HG03439 (cell line): ENCODE measurements around the gene UQCC5.
A peak's percentile ranks its signal among the peaks of the same experiment; 100 is the strongest.

Experiments used
- ATAC-seq: cut with Tn5 transposase; IDR thresholded peaks from one replicate; pipeline ENCODE4 v1.9.1; 2021; ENCODE audit warnings: mild to moderate bottlenecking, moderate library complexity; ENCODE audit not compliant: unreplicated experiment

The UQCC5 gene, protein sequence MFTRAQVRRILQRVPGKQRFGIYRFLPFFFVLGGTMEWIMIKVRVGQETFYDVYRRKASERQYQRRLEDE

DNA sequence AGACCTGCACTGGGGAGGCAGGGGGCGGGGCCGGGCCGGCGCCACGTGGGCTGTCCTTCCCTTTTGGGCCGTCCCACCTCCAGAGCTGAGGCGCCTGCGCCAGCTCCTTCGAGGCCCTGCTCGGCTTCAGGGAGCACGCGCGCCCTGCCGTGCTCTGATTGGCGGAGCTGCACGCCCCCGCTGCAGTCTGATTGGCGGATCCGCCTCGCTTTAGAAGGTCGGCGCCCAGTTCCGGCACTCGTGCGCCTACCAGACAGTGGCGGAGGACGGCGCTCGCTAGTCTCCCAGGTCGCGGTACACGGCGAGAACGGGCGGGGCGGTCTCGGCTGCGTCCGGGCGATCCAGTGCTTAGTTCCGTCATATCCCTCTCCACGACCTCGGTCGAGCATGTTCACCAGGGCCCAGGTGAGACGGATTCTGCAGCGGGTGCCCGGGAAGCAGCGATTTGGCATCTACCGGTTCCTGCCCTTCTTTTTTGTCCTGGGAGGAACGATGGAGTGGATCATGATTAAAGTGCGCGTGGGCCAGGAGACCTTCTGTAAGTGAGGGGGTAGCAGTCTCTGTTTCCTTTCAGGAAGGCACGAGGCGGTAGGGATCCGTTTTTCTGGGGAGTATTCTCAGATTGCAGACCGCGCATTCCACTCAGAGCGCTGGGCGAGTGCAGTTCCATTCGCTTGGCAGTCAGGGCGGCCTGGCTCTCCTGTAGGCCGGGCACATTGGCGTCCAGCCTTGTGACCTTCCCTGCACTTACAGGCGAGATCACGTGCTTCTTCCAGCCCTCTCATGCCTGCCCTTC, at the start of gene UQCC5:
TSS of gene UQCC5 (plus strand) at position 237 of the 796 bp plus-strand sequence. CDS start at position 388, 151 bp downstream.
- peak; percentile 85 for ATAC-seq

DNA sequence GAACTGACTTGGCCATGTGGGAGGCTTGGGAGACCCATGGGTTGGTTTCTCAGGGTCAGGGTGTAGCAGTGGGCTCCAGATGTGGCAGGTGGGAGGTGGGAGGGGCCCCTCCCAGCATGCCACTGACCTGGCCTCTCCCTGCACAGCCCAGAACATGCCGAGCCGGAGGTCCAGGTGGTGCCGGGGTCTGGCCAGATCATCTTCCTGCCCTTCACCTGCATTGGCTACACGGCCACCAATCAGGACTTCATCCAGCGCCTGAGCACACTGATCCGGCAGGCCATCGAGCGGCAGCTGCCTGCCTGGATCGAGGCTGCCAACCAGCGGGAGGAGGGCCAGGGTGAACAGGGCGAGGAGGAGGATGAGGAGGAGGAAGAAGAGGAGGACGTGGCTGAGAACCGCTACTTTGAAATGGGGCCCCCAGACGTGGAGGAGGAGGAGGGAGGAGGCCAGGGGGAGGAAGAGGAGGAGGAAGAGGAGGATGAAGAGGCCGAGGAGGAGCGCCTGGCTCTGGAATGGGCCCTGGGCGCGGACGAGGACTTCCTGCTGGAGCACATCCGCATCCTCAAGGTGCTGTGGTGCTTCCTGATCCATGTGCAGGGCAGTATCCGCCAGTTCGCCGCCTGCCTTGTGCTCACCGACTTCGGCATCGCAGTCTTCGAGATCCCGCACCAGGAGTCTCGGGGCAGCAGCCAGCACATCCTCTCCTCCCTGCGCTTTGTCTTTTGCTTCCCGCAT, 49.2 kb upstream of the UQCC5 start:
- ATAC-seq: no peak

DNA sequence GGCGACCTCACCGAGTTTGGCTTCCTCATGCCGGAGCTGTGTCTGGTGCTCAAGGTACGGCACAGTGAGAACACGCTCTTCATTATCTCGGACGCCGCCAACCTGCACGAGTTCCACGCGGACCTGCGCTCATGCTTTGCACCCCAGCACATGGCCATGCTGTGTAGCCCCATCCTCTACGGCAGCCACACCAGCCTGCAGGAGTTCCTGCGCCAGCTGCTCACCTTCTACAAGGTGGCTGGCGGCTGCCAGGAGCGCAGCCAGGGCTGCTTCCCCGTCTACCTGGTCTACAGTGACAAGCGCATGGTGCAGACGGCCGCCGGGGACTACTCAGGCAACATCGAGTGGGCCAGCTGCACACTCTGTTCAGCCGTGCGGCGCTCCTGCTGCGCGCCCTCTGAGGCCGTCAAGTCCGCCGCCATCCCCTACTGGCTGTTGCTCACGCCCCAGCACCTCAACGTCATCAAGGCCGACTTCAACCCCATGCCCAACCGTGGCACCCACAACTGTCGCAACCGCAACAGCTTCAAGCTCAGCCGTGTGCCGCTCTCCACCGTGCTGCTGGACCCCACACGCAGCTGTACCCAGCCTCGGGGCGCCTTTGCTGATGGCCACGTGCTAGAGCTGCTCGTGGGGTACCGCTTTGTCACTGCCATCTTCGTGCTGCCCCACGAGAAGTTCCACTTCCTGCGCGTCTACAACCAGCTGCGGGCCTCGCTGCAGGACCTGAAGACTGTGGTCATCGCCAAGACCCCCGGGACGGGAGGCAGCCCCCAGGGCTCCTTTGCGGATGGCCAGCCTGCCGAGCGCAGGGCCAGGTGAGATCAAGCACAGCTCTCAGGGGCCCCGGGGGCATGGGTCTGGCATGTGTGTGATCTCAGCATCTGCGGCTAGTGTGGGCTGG, 48.4 kb upstream of the UQCC5 start:
- ATAC-seq: no peak

DNA sequence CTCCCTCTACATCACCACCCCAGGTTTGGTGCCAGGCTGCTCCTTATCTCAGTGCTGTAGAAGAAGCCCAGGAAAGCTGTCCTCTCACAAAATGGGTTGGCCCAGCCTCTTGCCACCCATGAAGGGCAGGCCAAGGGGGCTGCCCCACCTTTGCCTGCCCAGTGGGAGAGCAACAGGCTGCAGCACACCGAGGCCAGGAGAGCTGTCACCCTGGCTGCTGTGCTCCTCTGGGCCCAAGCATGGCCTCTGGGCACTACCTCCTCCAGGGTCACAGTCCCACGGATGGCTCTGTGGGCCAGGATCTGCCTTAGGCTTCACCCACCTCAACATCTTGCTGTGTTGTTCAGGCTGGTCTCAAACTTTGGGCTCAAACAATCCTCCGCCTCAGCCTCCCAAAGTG, 47.7 kb upstream of the UQCC5 start:
- ATAC-seq: no peak

DNA sequence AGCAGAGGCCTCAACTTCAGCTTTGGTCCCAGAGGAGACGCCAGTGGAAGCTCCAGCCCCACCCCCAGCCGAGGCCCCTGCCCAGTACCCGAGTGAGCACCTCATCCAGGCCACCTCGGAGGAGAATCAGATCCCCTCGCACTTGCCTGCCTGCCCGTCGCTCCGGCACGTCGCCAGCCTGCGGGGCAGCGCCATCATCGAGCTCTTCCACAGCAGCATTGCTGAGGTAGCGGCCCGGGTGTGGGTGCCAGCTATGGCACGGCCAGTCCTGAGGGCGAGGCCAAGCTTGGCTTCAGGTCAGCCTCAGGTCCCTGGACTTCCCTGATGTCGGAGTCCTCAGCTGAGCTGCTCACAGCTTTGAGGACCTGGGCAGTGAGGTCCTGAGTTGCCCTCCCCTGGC, 47.0 kb upstream of the UQCC5 start:
- ATAC-seq: no peak

DNA sequence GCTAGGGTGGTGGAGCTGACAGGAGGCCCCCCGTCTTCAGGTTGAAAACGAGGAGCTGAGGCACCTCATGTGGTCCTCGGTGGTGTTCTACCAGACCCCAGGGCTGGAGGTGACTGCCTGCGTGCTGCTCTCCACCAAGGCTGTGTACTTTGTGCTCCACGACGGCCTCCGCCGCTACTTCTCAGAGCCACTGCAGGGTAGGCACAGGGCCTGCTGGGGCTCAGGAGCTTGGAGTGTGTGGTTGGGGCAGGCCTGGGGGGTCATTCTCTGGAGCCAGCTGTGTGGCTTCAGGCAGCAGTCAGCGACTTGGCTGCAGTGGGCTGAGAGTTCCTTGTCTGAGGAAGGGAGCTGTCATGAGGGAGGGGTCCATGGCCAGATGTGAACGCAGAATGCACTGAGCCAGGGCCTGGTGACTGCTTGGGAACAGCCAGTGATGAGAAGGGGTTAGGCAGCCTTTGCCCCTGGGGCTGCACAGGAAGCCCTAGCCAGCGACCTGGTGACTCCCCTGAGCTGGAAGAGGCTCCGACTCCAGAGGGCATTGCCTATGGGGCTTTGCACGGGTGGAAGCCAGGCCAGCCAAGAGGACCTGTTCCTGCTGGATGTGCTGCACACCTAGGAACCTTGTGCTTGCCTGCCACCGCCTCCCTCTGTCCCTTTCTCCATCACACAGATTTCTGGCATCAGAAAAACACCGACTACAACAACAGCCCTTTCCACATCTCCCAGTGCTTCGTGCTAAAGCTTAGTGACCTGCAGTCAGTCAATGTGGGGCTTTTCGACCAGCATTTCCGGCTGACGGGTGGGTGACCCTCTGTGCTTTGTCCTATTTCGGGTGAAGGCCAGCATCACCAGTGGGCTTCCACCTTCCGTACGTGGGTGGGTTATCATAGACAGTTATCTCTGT, 46.1 kb upstream of the UQCC5 start:
- no peak for ATAC-seq

DNA sequence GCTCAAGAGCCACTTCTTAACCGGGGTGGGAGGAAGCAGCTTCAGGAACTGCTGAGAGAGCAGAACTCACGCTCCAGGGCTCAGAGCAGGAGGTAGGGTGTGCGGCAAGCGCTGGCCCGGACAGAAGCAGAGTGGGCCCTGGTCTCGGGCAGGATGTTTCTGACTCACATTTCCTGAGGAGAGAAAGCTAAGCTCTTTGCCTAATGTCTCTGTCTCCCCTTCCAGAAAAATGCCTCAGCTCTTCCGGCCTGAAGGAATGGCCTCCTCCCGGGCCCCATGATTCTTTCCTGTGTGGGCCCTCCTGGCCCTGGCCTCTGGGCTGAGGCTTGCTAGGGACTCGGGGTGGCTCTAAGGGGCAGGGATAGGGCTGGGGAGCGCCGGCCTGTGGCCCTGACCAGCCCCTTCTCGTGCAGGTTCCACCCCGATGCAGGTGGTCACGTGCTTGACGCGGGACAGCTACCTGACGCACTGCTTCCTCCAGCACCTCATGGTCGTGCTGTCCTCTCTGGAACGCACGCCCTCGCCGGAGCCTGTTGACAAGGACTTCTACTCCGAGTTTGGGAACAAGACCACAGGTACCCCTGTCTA, 45.4 kb upstream of the UQCC5 start:
- no peak for ATAC-seq

DNA sequence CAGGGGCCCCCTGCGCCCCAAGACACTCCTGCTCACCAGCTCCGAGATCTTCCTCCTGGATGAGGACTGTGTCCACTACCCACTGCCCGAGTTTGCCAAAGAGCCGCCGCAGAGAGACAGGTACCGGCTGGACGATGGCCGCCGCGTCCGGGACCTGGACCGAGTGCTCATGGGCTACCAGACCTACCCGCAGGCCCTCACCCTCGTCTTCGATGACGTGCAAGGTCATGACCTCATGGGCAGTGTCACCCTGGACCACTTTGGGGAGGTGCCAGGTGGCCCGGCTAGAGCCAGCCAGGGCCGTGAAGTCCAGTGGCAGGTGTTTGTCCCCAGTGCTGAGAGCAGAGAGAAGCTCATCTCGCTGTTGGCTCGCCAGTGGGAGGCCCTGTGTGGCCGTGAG, 44.3 kb upstream of the UQCC5 start:
- no peak for ATAC-seq

DNA sequence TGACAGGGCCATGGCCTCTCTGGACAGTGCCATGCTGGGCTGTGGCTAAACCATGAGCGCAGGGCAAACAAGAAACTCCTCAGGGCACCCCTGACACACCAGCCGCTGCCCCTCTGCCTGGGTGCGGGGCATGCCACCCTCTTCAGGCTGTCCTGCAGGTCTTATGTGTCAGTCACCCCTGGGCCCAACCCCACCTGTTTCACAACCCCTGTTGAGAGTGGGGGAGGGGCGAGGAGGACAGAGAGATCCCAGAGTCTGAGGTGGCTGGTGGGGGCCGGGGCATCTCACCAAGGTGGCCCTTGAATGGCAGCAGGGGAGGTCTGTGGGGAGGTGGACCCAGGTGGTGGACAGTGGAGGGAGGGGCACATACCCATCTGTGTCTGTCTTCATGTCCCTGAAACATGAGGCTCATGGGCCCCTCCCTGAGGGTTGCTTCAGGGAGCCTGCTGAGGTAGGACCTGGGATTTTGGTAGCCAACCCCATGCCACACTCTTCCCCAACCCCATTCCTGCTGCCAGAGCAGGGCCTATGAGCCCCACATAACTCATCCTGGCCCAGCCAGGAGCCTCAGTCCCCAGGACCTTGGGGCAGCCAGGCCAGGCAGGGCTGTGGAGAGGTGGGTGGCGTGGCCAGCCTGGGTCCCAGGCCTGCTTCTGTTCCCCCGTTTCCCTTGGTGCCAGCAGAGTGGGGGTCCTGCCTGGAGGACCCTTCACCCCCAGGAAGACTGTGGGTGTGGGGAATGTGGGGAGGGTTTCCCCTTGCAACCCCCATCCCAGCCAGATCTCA, 43.0 kb upstream of the UQCC5 start:
- no peak for ATAC-seq

DNA sequence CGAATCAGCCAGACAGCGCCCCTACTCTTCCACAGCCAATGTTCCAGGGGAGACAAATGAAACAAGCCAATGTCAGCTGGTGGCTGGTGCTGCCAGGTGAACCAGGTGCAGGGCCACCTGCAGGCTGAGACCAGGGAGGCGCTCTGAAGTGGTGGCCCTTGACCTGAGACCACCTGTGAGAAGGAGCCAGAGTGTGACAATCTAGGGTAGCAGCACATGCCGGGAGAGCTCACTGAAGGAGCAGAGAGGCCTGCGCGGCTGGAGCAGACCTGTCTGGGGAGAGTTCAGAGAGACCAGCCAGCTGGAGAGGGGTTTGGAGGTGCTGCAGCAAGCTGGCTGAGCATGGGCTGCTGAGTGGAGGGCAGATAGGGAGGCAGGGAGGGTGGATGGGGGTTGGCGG, 42.0 kb upstream of the UQCC5 start:
- no peak for ATAC-seq

DNA sequence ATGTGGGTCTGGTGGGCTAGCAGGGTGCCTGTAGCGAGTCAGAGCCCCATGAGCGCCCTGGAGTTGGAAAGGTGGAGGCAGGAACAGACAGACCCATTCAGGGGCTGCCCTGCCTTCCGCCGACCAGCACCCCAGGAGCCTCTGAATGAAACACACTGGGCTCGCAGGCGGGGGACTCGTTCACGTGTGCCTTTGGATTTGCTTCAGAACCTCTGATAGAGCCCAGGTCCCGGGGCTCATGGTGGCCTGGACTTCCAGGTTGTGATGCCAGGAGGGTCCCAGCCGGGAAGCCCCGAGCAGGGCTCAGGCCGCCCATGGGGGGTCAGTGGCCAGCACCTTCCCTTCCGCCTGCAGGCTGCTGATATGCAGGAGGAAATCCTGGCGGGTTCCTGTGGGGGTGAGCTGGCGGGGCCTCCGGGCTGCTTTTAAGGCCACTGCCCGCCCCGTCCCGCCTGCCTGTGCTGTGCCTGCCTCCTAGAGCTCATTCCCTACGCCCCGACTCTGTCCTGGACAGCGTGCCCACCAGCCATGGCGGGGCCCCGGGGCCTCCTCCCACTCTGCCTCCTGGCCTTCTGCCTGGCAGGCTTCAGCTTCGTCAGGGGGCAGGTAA, 41.4 kb upstream of the UQCC5 start, which contains the start of gene STAB1:
TSS of gene STAB1 (plus strand) at position 453 of the 610 bp plus-strand sequence. CDS start at position 529, 76 bp downstream.
- no peak for ATAC-seq

DNA sequence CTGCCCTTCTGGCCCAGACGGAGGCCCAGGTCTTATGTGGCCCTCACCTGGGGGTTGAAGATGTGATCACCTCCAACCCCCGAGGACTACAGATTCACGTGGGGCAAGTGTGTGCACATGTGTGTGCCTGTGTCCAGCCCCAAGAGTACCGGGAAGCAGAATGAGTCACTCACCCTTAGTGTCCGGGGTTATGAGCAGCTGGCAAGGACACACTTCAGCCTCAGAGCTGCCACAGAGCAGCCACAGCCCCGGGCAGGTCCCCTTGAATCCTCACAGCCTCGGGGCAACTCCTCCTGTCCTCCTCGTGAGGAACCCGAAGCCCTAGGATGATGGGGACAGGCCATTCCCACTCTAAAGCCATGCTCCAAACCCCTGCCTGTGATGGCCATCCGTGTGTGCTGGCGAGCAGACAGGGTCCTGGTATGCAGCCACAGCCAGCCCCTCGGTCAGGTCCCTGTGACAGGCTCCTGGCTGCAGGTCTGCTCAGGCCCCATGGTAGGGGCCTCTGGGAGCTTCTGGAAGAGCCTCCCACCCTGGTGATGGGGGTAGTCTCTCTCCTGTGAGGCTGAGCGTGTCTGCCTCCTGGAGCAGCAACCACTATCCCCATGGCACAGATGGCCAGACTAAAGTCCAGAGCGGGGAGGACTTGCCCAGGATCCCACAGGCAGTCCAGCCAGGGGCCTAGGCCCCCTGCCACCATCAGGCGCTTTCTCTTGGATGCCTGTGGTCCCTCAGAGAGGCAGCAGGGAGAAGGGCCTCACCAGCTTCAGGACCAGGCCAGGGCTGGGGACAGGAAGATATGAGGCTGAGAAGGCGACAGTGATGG, 40.4 kb upstream of the UQCC5 start:
- ATAC-seq: no peak

DNA sequence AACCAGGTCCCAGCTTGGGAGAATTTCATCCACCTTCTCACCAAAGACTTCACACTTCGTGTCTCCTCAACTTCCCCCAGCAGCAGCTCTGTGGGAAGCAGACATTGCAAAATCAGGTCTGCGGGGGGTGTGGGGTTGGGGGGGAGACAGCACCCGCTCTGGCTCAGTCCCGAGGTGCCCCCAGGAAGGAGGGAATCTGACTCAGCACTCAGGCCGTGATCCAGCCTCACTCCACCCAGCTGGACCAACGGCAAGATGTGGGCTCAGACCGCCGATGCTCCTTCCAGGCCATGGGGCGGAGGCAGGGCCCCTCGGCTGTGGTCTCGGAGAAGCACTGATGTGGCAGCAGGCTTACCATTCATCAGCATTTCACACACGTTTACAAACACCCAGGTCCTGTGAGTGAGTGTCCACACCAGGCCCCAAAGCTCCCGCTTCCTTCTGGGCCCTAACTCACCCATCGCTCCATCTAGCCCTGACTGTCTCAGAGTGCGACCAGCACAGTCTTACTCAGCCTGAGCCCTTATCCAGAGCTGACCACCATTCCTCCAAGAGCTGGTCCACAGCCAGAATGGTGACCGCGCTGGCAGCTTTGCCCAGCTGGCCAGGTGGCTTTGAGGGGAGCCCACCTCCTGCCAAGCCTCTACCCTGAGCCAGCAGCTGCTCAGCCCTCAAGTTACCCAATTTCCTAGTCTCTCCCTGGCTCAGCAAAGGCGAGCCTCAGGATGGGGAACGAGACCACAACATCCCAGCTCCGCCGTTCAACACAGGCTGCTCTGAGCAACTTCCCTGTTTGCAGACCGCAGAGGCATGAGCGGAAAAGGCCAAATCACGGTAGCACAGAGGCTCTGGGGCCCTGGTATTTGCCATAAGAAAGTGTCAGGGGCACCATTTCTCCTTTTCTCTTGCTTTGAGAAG, 38.0 kb upstream of the UQCC5 start:
- ATAC-seq: no peak

DNA sequence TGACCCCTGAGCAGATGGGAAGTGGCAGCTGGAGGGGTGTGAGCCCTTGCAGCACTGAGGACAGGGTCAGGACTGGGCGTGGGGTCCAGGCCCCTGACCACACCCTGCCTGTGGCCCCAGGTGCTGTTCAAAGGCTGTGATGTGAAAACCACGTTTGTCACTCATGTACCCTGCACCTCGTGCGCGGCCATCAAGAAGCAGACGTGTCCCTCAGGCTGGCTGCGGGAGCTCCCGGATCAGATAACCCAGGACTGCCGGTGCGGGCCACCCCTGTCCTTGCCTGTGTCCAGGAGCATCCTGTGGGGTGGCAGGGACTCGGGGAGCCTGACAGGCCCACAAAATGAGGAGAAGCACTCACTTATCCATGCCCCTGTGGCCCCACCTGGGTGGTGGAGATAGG, 35.4 kb upstream of the UQCC5 start:
- ATAC-seq: no peak

DNA sequence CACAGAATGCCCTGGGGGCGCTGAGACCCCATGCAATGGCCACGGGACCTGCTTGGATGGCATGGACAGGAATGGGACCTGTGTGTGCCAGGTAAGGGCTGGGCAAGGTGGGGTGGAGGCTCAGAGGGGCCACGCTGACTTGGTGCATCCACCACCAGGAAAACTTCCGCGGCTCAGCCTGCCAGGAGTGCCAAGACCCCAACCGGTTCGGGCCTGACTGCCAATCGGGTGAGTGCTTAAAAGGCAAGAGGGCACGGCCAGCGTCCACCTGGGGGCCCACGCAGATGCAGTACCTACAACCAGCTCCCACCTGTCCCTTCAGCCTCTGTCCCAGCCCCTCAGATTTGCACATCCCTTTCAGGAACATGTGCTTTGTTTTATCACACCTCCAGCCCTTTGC, 34.4 kb upstream of the UQCC5 start:
- ATAC-seq: no peak

DNA sequence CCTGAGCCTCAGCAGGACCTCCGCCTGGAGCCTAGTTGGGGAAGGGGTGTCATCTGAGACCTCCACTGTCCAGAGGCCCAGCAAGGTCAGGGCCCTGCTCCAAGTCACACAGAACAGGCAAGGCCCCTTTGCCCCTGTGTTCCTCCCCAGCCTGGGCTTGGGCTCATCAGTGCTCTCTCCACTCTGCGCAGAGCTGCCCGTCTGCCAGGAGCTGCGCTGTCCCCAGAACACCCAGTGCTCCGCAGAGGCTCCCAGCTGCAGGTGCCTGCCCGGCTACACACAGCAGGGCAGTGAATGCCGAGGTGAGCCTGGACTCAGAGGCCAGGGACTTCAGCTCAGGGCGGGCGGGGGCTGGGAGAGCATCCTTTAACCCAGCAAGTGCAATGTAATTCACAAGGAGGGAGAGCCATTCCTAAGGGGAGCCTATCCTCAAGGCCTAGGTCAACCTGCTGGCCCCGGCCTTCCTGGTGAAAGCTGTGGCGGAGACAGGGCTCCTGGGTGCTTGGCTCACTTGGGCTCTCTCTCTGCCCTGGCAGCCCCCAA, 33.5 kb upstream of the UQCC5 start:
- ATAC-seq: no peak
